SK-N-SH (cell line): ENCODE data around the gene EIF1.

Source experiments
- CTCF ChIP-seq: fragments of 200-600 bp; sonication (generic); IDR thresholded peaks from 2 replicates; pipeline ENCODE4 v1.6.1; 2017; ENCODE audit warnings: antibody characterized with exemption, mild to moderate bottlenecking, moderate library complexity
- EP300 ChIP-seq, 2 experiments: IDR thresholded peaks; 2 replicates each; pipeline versions ENCODE4 v1.4.0 to v1.6.1; 2012; ENCODE audit warnings: borderline replicate concordance in 1 of 2, low read depth in 1 of 2, low read length in 1 of 2
- EZH2phosphoT487 ChIP-seq: fragments of 200-600 bp; sonication (generic); IDR thresholded peaks from 2 replicates; pipeline ENCODE4 v1.6.1; 2017; ENCODE audit warnings: low read depth, mixed run types, mild to moderate bottlenecking, antibody characterized with exemption, moderate library complexity, borderline replicate concordance
- GABPA ChIP-seq: IDR thresholded peaks from 2 replicates; pipeline ENCODE4 v1.4.0; 2012; ENCODE audit warnings: low read depth, mild to moderate bottlenecking
- MXI1 ChIP-seq: IDR thresholded peaks from 2 replicates; pipeline ENCODE4 v1.6.1; 2012; ENCODE audit warnings: mild to moderate bottlenecking, low read depth, low read length, improper control_type of control experiment
- NFIC ChIP-seq: IDR thresholded peaks from 2 replicates; pipeline ENCODE4 v1.4.0; 2012; ENCODE audit warnings: borderline replicate concordance
- POLR2AphosphoS5 ChIP-seq: IDR thresholded peaks from 2 replicates; pipeline ENCODE4 v1.6.1; 2012; ENCODE audit warnings: low read depth, low read length
- RAD21 ChIP-seq: IDR thresholded peaks from 2 replicates; pipeline ENCODE4 v1.6.1; 2012; ENCODE audit warnings: mild to moderate bottlenecking, low read length
- TAF1 ChIP-seq: IDR thresholded peaks from 2 replicates; pipeline ENCODE4 v1.6.1; 2012; ENCODE audit warnings: low read depth, mild to moderate bottlenecking, low read length, moderate library complexity, borderline replicate concordance
- TCF12 ChIP-seq: IDR thresholded peaks from 2 replicates; pipeline ENCODE4 v1.4.0; 2012
- TF ChIP-seq, protein P1 (sequence below): IDR thresholded peaks from 2 replicates; pipeline ENCODE4; 2012

DNA sequence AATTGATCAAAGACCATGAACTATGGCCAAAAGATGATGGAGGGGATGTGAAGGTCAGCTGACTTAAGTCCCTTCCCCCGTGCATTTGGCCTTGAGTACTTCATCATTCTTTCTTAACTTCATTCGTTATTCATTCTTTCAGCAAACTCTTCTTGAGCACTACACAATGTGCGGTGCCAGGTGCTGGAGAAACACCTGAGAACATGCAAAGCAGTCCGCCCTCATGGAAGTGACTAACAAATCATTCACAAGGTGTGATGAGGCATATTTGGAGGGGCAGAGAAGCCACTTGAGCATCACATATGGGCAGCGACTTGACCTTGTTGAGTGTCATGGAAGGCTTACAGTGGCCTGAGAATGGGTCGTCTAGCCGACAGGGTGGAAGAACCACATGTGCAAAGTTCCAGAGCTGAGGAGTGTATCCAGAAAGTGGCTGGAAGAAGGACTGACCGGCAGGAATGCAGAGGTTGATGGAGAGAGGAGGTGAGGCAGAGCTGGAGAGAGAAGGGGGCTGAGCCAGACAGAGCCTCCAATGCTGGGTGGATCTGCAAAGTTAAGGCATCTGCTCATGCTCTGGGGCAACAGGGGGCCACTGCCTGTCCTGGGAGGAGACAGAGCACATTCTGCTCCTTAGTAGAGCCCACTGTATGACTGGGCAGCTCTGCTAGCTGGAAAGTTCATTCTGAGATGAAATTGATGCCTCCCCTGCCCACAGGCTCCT lies 25.1 kb upstream of the EIF1 start:
- TF ChIP-seq MXI1 (no peak), CTCF (no peak), TCF12 (no peak), EZH2phosphoT487 (no peak), EP300 (IDR thresholded peaks at IDR 0.05; ENCODE audit: borderline replicate concordance in 1 of 2, low read depth in 1 of 2, low read length in 1 of 2) (no peak), RAD21 (no peak), TAF1 (no peak), GABPA (no peak), POLR2AphosphoS5 (no peak), NFIC (no peak)
- TF ChIP-seq, protein P1, sequence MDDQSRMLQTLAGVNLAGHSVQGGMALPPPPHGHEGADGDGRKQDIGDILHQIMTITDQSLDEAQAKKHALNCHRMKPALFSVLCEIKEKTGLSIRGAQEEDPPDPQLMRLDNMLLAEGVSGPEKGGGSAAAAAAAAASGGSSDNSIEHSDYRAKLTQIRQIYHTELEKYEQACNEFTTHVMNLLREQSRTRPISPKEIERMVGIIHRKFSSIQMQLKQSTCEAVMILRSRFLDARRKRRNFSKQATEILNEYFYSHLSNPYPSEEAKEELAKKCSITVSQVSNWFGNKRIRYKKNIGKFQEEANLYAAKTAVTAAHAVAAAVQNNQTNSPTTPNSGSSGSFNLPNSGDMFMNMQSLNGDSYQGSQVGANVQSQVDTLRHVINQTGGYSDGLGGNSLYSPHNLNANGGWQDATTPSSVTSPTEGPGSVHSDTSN: no peak
